Osteocyte (in vitro differentiated cells): Measurements from ENCODE around the gene MDP1. TPM values are rescaled to one million over a fixed set of nuclear protein-coding genes. Genes with fewer than 3 reads are reported as not detected.

ENCODE experiments used
- DNase-seq: peaks from one replicate; pipeline ENCODE4 v3.0.0; 2021; ENCODE audit warnings: mixed read lengths; ENCODE audit not compliant: unreplicated experiment; ENCODE audit errors: extremely low spot score
- H3K27ac Mint-ChIP-seq: one replicate; pipeline ENCODE4 v1.8.0; 2021; ENCODE audit warnings: mild to moderate bottlenecking, mixed read lengths; ENCODE audit not compliant: unreplicated experiment
- H3K27me3 Mint-ChIP-seq: one replicate; pipeline ENCODE4 v1.8.0; 2021; ENCODE audit warnings: mixed read lengths; ENCODE audit not compliant: unreplicated experiment
- H3K36me3 Mint-ChIP-seq: one replicate; pipeline ENCODE4 v1.8.0; 2021; ENCODE audit warnings: mixed read lengths; ENCODE audit not compliant: unreplicated experiment
- H3K4me1 Mint-ChIP-seq: one replicate; pipeline ENCODE4 v1.8.0; 2021; ENCODE audit warnings: mixed read lengths; ENCODE audit not compliant: unreplicated experiment
- H3K4me3 Mint-ChIP-seq: one replicate; pipeline ENCODE4 v1.8.0; 2021; ENCODE audit warnings: mild to moderate bottlenecking, moderate library complexity, mixed read lengths; ENCODE audit not compliant: unreplicated experiment
- H3K9me3 Mint-ChIP-seq: one replicate; pipeline ENCODE4 v1.8.0; 2021; ENCODE audit warnings: mixed read lengths; ENCODE audit not compliant: unreplicated experiment
- CTCF ChIP-seq: fragments of 200-600 bp; sonication (generic); IDR thresholded peaks from 2 replicates; pipeline ENCODE4 v1.5.0; 2021; ENCODE audit warnings: antibody characterized with exemption, mild to moderate bottlenecking, moderate library complexity
- total RNA-seq: library from RNA; stranded (reverse); gene quantifications from 2 replicates; pipeline ENCODE4 v1.2.1, GENCODE V29; 2021

Gene MDP1
- total RNA-seq, 1 donor from 2014 or later, result 25.4 TPM

- Mint-ChIP-seq H3K36me3 (peaks cover 10% of the 10 kb centered on the region), H3K4me1 (peaks cover 21% of the 10 kb centered on the region)
- no peak for TF ChIP-seq CTCF
Observed at GRCh38 chr14:24185026-24185425, 30.8 kb downstream of the MDP1 start.

DNA sequence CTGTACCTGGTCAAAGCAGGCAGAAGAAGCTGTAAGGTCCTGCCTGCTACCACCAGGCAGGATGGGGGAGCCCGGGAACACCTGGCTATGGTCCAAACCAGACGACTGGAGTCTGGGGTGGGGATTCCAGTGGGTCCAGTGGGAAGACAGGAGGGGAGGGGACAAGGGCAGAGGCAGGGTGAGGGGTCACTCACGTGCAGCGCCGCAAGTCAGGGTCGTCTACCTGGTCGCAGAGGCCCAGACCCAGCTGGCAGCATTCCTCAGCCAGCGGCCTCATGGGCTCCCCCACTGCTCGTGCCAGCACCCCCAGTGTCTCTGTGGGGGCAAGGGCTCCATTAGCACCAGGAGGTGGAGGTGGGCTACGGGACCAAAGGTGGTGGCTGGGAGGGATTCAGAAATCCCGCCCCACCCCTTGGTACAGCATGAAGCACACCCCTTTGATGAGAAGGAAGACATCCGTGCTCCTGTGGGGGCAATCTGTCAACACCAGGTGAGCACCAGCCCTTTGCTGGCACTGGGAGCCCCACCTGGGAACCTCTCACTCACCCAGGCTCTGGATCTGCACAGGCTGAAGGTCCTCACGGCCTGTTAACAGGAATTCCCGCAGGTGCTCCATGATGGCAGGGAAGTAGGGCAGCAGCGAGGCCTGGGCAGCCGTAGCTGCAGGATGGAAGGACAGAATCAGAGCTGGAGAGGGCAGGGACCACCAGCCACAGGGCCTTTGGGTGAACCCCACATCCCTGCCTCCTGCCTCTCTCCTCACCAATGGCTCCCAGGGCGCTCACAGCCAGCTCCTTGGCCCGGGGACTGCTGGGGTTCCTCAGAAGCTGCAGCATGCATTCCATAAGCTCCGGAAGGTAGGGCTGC is 31.5 kb downstream of the MDP1 start:
- no peak overlapping the region for H3K27ac Mint-ChIP-seq
- no peaks in the 10 kb centered on the region for H3K27me3 Mint-ChIP-seq
- H3K9me3 Mint-ChIP-seq, result no peaks in the 10 kb centered on the region
- no peak for TF ChIP-seq CTCF
- no peak overlapping the region for H3K4me3 Mint-ChIP-seq
- no peak for DNase-seq
- H3K36me3 Mint-ChIP-seq, result peaks cover 15% of the 10 kb centered on the region
- H3K4me1 Mint-ChIP-seq, result peaks cover 21% of the 10 kb centered on the region

More at GRCh38 chr14:24185026-24185425, 30.8 kb downstream of the MDP1 start:
- no peak for DNase-seq
- no peaks in the 10 kb centered on the region for H3K9me3 Mint-ChIP-seq
- H3K27me3 Mint-ChIP-seq, result no peaks in the 10 kb centered on the region
- no peak overlapping the region for H3K4me3 Mint-ChIP-seq
- H3K27ac Mint-ChIP-seq, result no peak overlapping the region

GRCh38 chr14:24183014-24183481 is 32.8 kb downstream of the MDP1 start:
- H3K27me3 Mint-ChIP-seq, result no peaks in the 10 kb centered on the region
- peaks cover 10% of the 10 kb centered on the region for H3K4me1 Mint-ChIP-seq
- no peaks in the 10 kb centered on the region for H3K9me3 Mint-ChIP-seq
- no peak overlapping the region for H3K4me3 Mint-ChIP-seq
- H3K36me3 Mint-ChIP-seq, result peaks cover 19% of the 10 kb centered on the region
- no peak for DNase-seq
- TF ChIP-seq CTCF, result no peak
- no peak overlapping the region for H3K27ac Mint-ChIP-seq

DNA sequence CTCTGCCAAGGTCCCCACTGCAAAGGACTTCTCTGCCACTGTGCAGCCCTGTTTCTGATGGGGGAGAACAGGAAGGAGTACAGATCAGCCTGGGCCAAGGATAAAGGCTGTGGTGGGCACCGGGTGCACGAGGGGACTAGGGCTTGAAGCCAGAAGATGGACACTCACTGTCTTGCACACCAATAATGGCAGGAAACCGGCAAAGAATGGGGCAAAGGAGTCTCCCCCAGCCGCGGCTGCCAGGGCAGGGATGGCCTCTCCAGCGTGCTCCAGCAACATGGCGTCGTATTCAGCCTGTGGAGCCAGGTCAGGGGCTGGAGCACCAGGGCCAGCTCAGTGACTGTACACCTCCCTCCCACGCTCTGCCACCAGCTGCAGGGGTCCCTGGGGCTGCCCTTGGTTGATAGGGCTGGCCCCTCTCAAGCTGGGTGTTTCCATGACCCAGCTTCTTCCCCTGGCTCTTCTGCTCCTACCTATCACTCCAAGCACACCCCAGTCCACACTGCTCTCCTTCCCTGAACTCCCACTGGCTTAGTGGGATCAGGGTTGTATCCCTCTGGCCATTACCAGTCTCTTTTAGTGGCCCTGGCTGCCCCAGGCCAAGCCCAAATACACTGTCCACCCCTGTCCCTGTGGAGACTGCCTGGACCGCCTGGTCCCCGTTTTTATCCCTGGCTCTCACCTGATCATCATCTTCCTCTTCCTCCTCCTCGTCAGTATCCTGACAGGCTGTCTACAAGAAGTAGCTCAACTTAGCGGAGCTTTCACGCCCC is 33.6 kb downstream of the MDP1 start:
- no peak for DNase-seq
- peaks cover 4% of the 10 kb centered on the region for H3K4me1 Mint-ChIP-seq
- peaks cover 19% of the 10 kb centered on the region for H3K36me3 Mint-ChIP-seq
- H3K27me3 Mint-ChIP-seq, result no peaks in the 10 kb centered on the region
- no peak overlapping the region for H3K4me3 Mint-ChIP-seq
- H3K9me3 Mint-ChIP-seq, result no peaks in the 10 kb centered on the region
- H3K27ac Mint-ChIP-seq, result no peak overlapping the region
- TF ChIP-seq CTCF, result no peak
